Hematopoietic multipotent progenitor cell treated with erythropoietin and hydrocortisone succinate and interleukin-3 and kit ligand, for 15 days (in vitro differentiated cells): Measurements from ENCODE around the gene CST4.
"Not testable (repeated sequence)": the region's sequence is repeated elsewhere in the genome, so short reads cannot be mapped to it uniquely, and the experiment has no call there.

Source experiments
- DNase-seq: peaks from one replicate; pipeline ENCODE4 v3.0.0-alpha.2; 2015; ENCODE audit warnings: low spot score

The CST4 gene

GRCh38 chr20:23688684-23689398 is at the start of gene CST4:
Gene CST4 (minus strand): TSS chr20:23689038. CDS start chr20:23688969, 69 bp downstream.
- DNase-seq = not testable (repeated sequence)

GRCh38 chr20:23735391-23735790 is 46.6 kb upstream of the CST4 start:
- DNase-seq = not testable (repeated sequence)

DNA sequence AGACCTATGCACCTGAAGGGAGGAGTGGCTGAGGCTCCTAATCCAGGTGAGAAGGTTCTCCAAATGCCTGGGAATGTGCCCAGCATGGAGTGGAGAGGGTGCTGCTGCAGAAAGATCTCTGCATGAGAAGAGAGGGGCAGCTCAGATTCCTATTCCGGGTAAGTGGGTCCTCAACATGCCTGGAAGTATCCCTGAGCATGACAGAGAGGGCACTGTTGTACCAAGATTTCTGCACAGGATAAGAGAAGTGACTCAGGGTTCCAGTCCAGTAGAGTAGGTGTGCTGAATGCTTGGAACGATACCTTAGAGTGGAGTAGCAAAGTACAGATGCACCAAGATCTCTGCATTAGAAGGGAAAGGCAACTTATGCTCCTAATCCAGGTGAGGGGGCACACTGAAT is 46.1 kb upstream of the CST4 start:
- not testable (repeated sequence) for DNase-seq

DNA sequence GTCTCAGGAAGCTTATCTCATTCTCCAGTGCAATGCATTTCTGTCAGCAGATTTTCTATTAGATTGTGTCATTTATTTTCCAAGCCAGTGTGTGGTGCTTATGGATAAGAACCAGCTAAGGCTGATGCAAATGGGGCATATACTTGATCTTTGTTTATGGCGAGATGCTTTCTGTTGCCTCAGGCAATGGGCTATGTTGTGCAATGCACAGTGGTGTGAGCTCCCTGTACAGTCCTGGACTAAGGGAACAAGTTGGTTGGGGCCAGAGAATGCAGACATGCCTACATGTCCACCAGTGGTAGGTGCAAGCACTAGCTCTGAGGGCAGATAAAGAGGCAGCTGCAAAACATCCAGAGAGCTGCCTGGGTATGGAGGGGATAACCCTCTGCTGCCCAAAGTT is 45.6 kb upstream of the CST4 start:
- DNase-seq = not testable (repeated sequence)

GRCh38 chr20:23727016-23727415 is 38.2 kb upstream of the CST4 start:
- DNase-seq = no peak

GRCh38 chr20:23725102-23725501 is 36.3 kb upstream of the CST4 start:
- DNase-seq = no peak

- peak; percentile 3 for DNase-seq
Observed at GRCh38 chr20:23723659-23724307, 34.9 kb upstream of the CST4 start.

DNA sequence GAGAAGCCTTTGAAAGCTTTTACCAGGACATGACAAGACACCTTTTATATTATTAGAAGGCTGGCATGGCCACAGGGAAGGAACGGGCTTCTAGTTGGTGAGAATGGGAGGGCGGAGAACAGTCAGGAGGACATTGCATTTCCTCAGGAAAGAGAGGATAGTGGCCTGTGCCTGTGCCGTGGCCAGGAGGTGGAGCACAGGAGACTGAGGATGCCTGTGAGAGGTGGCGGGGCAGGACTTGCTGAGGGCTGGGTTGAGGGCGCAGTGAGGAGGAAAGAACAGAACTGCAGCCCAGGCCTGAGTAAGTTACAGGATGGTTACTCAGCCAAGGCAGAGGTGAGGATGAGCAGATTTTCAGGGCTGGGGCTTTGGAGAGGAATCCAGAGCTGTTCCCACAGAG is 34.0 kb upstream of the CST4 start:
- DNase-seq = not testable (repeated sequence)

GRCh38 chr20:23721962-23722361 is 33.1 kb upstream of the CST4 start:
- DNase-seq = no peak

- not testable (repeated sequence) for DNase-seq
Observed at GRCh38 chr20:23719351-23719750, 30.5 kb upstream of the CST4 start.

DNA sequence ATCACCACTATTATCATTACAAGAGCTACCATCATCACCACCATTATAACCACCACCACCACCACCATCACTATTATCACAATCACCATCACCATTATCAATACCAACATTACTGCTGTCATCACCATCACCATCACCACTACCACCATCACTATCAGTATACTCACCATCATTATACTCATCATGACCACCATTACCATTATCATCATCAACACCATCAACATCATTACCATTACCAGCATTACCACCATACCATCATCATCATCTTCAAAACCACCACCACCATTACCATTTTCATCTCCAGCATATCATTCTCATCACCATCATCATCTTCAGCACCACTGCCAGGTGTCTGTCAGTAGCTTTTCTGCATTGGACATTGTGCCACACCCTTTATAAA is 22.9 kb upstream of the CST4 start:
- DNase-seq = not testable (repeated sequence)

DNA sequence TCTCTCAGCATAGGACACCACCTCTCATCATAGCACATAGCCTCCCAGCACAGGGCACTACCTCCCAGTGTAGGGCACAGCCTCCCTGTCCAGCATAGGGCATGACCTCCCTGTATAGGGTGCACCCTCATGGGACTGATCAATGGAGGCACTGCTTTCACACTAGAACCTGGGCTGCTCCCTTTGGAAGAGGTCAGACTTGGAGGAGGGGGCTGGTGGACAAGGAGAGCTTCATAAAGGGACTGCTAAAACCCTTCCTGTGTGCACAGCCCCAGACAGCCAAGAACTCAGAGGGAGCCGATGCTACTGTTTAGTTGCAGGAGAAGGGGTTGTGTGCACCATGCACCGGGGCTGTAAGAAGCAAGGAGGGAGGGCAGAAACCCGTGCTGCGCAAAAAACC is 21.9 kb upstream of the CST4 start:
- DNase-seq = no peak

DNA sequence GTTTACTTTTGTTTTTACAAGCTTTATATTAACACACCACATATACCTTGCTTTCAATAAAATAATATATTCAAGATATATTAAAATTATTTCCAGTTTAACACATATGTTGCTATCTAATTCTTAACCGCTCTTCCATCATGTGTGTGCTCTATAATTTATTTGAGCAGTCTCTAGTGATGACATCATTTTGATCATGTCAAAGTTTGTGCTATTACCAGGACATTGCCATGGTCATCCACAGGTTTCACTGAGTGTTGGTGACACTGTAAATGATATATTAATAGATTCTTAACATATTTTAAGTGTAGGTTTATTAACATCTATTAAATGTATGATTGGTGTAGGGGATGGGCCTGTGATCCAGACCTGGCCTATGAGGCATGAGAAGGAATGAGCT is 17.1 kb upstream of the CST4 start:
- DNase-seq = no peak

GRCh38 chr20:23702021-23702420 is 13.2 kb upstream of the CST4 start:
- DNase-seq = no peak

DNA sequence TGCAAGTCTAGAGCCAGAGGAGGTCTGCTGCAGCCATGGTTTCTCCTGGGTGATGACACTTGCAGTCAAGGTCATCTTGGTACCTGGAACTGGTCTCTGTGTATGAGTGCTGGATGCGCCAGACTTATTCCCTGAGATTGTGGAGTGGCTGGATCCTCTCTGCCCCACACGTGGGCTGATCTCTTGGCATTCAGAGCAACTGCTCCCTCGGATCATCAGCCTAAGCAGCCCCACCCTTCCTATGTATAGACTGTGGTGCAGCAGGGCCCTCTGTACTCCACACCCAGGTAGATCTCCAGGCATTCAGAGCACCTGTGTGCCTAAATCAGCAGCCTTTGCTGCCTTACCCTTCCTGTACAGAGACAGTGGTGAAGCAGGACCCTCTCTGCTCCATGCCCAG is 12.1 kb upstream of the CST4 start:
- no peak for DNase-seq

GRCh38 chr20:23697947-23698346 is 9.1 kb upstream of the CST4 start:
- DNase-seq = no peak

- DNase-seq = not testable (repeated sequence)
Observed at GRCh38 chr20:23695068-23695395, 6.2 kb upstream of the CST4 start.

- not testable (repeated sequence) for DNase-seq
Observed at GRCh38 chr20:23694178-23695067, 5.6 kb upstream of the CST4 start.

DNA sequence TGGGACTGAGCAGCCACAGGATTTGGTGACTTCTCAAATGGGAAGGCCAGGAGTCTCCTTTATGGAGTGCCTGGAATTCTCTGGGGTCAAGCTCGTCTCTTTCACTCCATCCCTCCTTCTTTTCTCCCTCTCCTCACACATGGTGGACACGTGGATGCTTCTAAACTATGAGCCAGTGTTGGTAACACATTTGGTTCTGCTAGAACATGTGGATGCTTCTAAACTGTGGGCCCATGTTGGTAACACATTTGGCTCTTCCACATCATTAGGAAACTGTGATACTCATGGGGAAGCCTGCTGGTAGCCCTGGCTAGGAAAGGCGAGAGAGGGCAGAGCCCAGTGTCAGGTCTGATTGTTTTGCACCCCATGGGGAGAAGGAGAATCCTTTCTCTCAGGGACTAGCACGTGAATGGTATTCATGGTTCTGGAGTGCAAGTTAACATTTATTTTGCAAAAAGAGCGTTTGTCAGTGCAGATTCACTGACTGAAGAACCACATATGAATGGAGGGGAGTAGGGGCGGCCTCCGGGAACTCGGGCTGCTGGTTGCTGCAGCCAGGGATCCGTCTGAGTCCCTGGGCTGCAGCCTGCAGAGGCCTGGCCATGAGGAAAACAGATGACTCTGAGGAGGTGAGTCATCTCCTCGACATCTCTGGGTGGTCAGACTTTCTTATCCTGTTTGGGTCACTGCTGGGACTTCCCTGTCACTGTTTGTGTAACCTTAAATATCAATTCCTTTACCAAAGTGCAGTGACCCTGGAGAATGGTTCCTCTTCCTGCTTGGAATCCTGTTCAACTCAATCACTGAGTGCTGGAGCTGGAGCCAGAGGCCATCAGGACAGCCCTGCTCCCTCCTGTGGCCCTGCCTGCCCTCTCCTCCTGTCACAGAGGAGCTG is 4.1 kb upstream of the CST4 start:
- not testable (repeated sequence) for DNase-seq

DNA sequence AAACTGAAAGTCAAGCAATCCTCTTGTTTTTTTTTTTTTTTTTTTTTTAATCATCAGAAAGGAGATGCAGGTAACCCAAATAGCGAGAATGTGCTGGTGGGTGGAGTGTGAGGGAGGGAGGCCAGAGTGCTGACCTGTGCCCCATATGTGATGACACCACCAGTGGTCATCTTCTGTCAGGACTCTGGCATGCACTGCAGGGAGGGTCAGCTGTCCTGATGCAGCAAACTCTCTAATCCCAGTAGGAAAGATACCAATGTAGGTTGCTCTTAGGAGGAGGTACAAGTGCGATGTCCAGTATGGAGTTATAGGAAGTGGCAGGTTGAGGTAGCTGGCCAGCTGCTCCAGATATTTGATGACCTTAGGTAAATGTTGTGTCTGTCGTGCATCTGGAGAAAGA is 2.8 kb upstream of the CST4 start:
- DNase-seq = no peak

GRCh38 chr20:23690581-23690980 is 1.7 kb upstream of the CST4 start:
- no peak for DNase-seq

GRCh38 chr20:23689399-23689690 is 507 bp upstream of the CST4 start:
- no peak for DNase-seq
